ENCODE measurements around the gene SLC38A10. TPM values are rescaled to one million over a fixed set of nuclear protein-coding genes. Genes with fewer than 3 reads are reported as not detected.

Gene SLC38A10
- total and polyA plus RNA-seq, 10 of the 15 experiments (the other 5 are each of a cell fraction or from before 2014, with no cell fraction given), result 0.52 to 67.9 (median 22.1) TPM

GRCh38 chr17:81315129-81315884 is 20.2 kb upstream of the SLC38A10 start:
- Histone ChIP-seq H3K4me1 (ENCODE audit: control insufficient read depth, insufficient read depth, low read length) (no peaks in the 10 kb centered on the region), H2AFZ (ENCODE audit: control insufficient read depth, low read depth, low read length) (no peak overlapping the region), H3K4me3 (no peak overlapping the region), H3K9ac (ENCODE audit: control insufficient read depth, insufficient read depth, low read length) (no peak overlapping the region), H3K27ac (ENCODE audit: control insufficient read depth, insufficient read depth) (no peak overlapping the region), H3K27me3 (replicated peaks in 1 of 2; ENCODE audit: control insufficient read depth in 2 of 2, insufficient read depth in 2 of 2, low read length in 1 of 2) (no peaks in the 10 kb centered on the region; a peak in 1 of 4 replicates), H3K4me2 (ENCODE audit: control insufficient read depth, insufficient read depth) (no peak overlapping the region), H3K9me3 (replicated peaks; ENCODE audit: control insufficient read depth, insufficient read depth, low read length) (no peaks in the 10 kb centered on the region), H4K20me1 (ENCODE audit: control insufficient read depth, insufficient read depth) (no peaks in the 10 kb centered on the region), H3K36me3 (ENCODE audit: control insufficient read depth in 2 of 2, insufficient read depth in 2 of 2, low read length in 1 of 2) (no peaks in the 10 kb centered on the region), H3K79me2 (ENCODE audit: control insufficient read depth, insufficient read depth, low read length) (no peaks in the 10 kb centered on the region)
- no peak for FAIRE-seq
- SMC1A ChIA-PET (ENCODE audit: uncharacterized antibody, unreplicated experiment), result no interaction called here
- ATAC-seq, result no peak
- DNase-seq (ENCODE audit: low read depth, low spot score), result no peak
- no TSS peak for BruUV-seq (replicated peaks)
- TF ChIP-seq E2F8 (IDR thresholded peaks at IDR 0.05; ENCODE audit: low read depth, partially characterized antibody) (no peak), ATF3 (IDR thresholded peaks at IDR 0.05; ENCODE audit: borderline replicate concordance, extremely low read depth, low read depth, low read length) (no peak), NKRF (conservative IDR thresholded peaks at IDR 0.05) (no peak), BCL11A (IDR thresholded peaks at IDR 0.05; ENCODE audit: low read depth, low read length) (no peak), ZNF592 (IDR thresholded peaks at IDR 0.05) (no peak)
- POLR2A ChIA-PET, result no interaction called here
- RAD21 ChIA-PET (ENCODE audit: unreplicated experiment), result no interaction called here
- 28% methylated on average over 19 of the region's 19 CpGs for WGBS (ENCODE audit: insufficient coverage, insufficient replicate concordance, low lambda C conversion rate, missing lambda C conversion rate)
- intact Hi-C loops (cut with micrococcal nuclease; ENCODE audit: unreplicated experiment) (no loop called here), in situ Hi-C loops (cut with MboI) (no loop called here)
- CTCF ChIA-PET, result no interaction called here
